Sigmoid colon (tissue), 7 donors: ENCODE measurements around the gene FFAR1. TPM values are rescaled to one million over a fixed set of nuclear protein-coding genes. Genes with fewer than 3 reads are reported as not detected.

ENCODE experiments used
- DNase-seq: peaks from one replicate; pipeline ENCODE4 v3.0.0-alpha.2; 2019
- H3K27ac ChIP-seq, 4 donors: fragments of 200-600 bp; sonication (generic); one replicate each; pipeline ENCODE4 v1.5.1; 2016 to 2019; ENCODE audit warnings: mild to moderate bottlenecking in 1 of 4
- H3K27me3 ChIP-seq, 3 donors: fragments of 200-600 bp; sonication (generic); one replicate each; pipeline ENCODE4 v1.5.1; 2019; ENCODE audit warnings: mild to moderate bottlenecking in 1 of 3
- H3K36me3 ChIP-seq, 4 donors: fragments of 200-600 bp; sonication (generic); one replicate each; pipeline ENCODE4 v1.5.1; 2016 to 2019
- H3K4me1 ChIP-seq, 4 donors: fragments of 200-600 bp; sonication (generic); one replicate each; pipeline ENCODE4 v1.5.1; 2017 to 2019
- H3K4me3 ChIP-seq, 4 donors: fragments of 200-600 bp; sonication (generic); one replicate each; pipeline ENCODE4 v1.5.1; 2017 to 2019; ENCODE audit warnings: mild to moderate bottlenecking in 2 of 4, moderate library complexity in 1 of 4
- H3K9me3 ChIP-seq, 4 donors: fragments of 200-600 bp in 3 of 4; sonication (generic) in 3 of 4; one replicate each; pipeline versions ENCODE4 v1.5.1 to v1.6.1; 2013 to 2019
- EP300 ChIP-seq, 4 donors: sonication (generic); formaldehyde crosslinking; IDR thresholded peaks; one replicate each; pipeline ENCODE4 v1.6.1; 2017; ENCODE audit warnings: antibody characterized with exemption in 4 of 4
- POLR2A ChIP-seq, 2 donors: fragments of 450-650 bp; IDR thresholded peaks; one replicate each; pipeline ENCODE4 v1.6.1; 2016; ENCODE audit warnings: antibody characterized with exemption in 2 of 2, mild to moderate bottlenecking in 2 of 2, moderate library complexity in 2 of 2
- POLR2AphosphoS5 ChIP-seq, 4 donors: sonication (generic); formaldehyde crosslinking; IDR thresholded peaks; one replicate each; pipeline ENCODE4 v1.6.1; 2017; ENCODE audit warnings: antibody characterized with exemption in 4 of 4
- WGBS, 2 donors: extraction: QIAGEN DNeasy Blood & Tissue Kit; methylation state at CpG; one replicate each; pipeline ENCODE4 v1.1.7; 2013; 5-methylcytosine and 5-hydroxymethylcytosine counted together
- intact Hi-C: fragments of 100-400 bp; cut with DNase I; formaldehyde crosslinking; loops from one replicate; pipeline ENCODE4 v1.15.1; 2023
- polyA plus RNA-seq, 3 donors: library from polyadenylated mRNA; stranded (reverse); fragments of 200-250 nt; gene quantifications; one replicate each; pipeline ENCODE4 v1.2.3, GENCODE V29; 2013
- total RNA-seq, 4 donors: library from RNA; depleted of rRNA; stranded (reverse); fragments of >200 nt; gene quantifications; one replicate each; pipeline ENCODE4 v1.1.0, GENCODE V29; 2016
- TF ChIP-seq, protein P1 (sequence below), 4 experiments: fragments of 450-650 bp in 3 of 4; fragments of 200-600 bp in 1 of 4; IDR thresholded peaks; one replicate each; pipeline ENCODE4 v1.5.1; 2016 to 2019; ENCODE audit warnings: antibody characterized with exemption in 4 of 4, mild to moderate bottlenecking in 3 of 4, moderate library complexity in 2 of 4
- donor health status: healthy with polysubstance abuse.
- donor health status: Bipolar disorder and iron deficiency.
- donor health status: healthy.

Gene FFAR1
- total and polyA plus RNA-seq, 7 donors: 0.06 TPM; not detected in 6

DNA sequence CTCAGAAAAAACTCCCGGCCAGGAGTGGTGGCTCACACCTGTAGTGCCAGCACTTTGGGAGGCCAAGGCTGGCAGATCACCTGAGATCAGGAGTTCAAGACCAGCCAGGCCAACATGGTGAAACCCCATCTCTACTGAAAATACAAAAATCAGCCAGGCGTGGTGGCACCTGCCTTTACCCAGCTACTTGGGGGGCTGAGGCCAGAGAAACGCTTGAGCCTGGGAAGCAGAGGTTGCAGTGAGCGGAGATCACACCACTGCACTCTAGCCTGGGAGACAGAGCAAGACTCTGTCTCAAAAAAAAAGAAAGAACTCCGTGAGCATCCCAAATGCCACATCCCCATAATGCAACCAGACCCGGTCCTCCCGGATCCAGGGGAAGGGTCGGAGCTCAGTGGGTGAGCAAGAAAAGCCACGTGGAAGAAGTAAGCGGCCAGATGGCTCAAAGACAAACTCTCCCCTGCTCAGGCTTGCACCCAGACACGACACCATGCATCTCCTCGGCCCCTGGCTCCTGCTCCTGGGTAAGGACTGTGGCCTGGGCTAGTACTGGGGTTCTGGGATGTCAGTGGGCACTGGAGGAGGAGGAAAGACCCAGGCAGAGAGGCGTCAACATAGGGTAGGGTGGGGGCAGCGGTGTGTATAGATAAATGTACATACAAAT lies 16.0 kb upstream of the FFAR1 start:
- H3K27me3 ChIP-seq: peaks cover 0 to 35% (median 0%) of the 10 kb centered on the region in 3 donors
- no peak for TF ChIP-seq POLR2A (IDR thresholded peaks at IDR 0.05)
- TF ChIP-seq, protein P1, sequence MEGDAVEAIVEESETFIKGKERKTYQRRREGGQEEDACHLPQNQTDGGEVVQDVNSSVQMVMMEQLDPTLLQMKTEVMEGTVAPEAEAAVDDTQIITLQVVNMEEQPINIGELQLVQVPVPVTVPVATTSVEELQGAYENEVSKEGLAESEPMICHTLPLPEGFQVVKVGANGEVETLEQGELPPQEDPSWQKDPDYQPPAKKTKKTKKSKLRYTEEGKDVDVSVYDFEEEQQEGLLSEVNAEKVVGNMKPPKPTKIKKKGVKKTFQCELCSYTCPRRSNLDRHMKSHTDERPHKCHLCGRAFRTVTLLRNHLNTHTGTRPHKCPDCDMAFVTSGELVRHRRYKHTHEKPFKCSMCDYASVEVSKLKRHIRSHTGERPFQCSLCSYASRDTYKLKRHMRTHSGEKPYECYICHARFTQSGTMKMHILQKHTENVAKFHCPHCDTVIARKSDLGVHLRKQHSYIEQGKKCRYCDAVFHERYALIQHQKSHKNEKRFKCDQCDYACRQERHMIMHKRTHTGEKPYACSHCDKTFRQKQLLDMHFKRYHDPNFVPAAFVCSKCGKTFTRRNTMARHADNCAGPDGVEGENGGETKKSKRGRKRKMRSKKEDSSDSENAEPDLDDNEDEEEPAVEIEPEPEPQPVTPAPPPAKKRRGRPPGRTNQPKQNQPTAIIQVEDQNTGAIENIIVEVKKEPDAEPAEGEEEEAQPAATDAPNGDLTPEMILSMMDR (IDR thresholded peaks at IDR 0.05): no peak
- TF ChIP-seq EP300 (IDR thresholded peaks at IDR 0.05): no peak
- no peak for TF ChIP-seq POLR2AphosphoS5 (IDR thresholded peaks at IDR 0.05)
- no peaks in the 10 kb centered on the region for H3K4me1 ChIP-seq
- DNase-seq: no peak
- no peak overlapping the region for H3K27ac ChIP-seq
- no peaks in the 10 kb centered on the region for H3K36me3 ChIP-seq
- no peaks in the 10 kb centered on the region for H3K9me3 ChIP-seq
- no peak overlapping the region for H3K4me3 ChIP-seq
- intact Hi-C loops: no loop called here
- WGBS, 2 donors: 76 to 78% methylated on average over 14 of the region's 14 CpGs

DNA sequence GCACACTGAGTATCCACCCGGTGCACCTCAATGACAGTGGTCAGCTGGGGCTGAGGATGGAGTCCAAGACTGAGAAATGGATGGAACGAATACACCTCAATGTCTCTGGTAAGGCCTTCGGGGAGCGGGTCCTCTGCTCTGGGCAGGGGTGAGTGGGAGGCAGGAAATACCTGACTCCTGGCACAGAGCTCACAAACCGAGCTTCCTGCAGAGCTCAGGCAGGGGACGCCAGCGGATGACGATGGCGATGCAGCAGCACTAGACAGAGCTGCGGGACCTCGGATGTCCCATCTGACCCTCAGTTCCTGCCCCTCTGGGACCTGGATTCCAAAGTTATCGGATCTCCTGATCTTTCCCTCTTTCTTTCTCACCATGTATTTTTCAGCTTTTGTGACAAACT lies 14.9 kb upstream of the FFAR1 start:
- intact Hi-C loops: no loop called here
- no peak for TF ChIP-seq EP300 (IDR thresholded peaks at IDR 0.05)
- TF ChIP-seq POLR2AphosphoS5 (IDR thresholded peaks at IDR 0.05): no peak
- TF ChIP-seq, protein P1 (IDR thresholded peaks at IDR 0.05): no peak
- no peak for TF ChIP-seq POLR2A (IDR thresholded peaks at IDR 0.05)
- Histone ChIP-seq H3K4me3 (no peak overlapping the region), H3K27me3 (peaks cover 0 to 35% (median 0%) of the 10 kb centered on the region in 3 donors), H3K36me3 (no peaks in the 10 kb centered on the region), H3K27ac (no peak overlapping the region), H3K4me1 (no peaks in the 10 kb centered on the region), H3K9me3 (no peaks in the 10 kb centered on the region)
- WGBS, 2 donors: 47 to 80% methylated on average over 12 of the region's 12 CpGs
- no peak for DNase-seq

DNA sequence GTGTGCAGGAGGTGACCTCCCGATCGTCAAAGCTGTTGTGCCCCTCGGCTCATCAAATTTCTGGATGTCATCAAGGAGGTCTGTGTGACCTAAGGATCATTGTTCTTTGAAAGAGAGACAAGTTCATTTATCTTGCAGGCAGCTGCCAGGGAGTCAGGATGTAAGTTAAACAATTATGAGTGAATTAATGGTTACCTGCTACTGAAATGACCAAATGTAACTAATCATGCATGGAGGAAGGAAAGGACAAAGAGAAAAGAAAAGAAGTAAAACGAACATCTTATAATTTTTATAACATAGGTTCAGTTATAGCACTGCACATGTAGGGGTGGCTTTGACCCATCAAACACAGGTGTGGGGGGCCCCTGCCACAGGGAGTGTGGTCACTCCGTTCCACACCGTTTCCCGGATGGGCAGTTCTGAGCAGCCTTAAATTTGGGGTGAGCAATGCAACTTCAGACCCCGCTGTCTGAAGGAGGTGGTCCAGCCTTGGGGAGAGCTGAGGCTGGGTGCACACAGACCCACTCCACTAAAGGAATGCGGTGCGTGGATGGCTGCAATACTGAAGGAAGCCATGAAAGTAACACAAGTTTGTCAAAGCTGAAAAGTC lies 13.5 kb upstream of the FFAR1 start:
- no peaks in the 10 kb centered on the region for H3K9me3 ChIP-seq
- no peak overlapping the region for H3K27ac ChIP-seq
- no peak overlapping the region for H3K4me3 ChIP-seq
- no peaks in the 10 kb centered on the region for H3K36me3 ChIP-seq
- TF ChIP-seq, protein P1 (IDR thresholded peaks at IDR 0.05): no peak
- TF ChIP-seq POLR2AphosphoS5 (IDR thresholded peaks at IDR 0.05) (no peak), POLR2A (IDR thresholded peaks at IDR 0.05) (no peak), EP300 (IDR thresholded peaks at IDR 0.05) (no peak)
- peaks cover 0 to 35% (median 0%) of the 10 kb centered on the region in 3 donors for H3K27me3 ChIP-seq
- intact Hi-C loops: no loop called here
- H3K4me1 ChIP-seq: no peaks in the 10 kb centered on the region
- no peak for DNase-seq
- 76 to 84% methylated on average over 10 of the region's 10 CpGs for WGBS, 2 donors

DNA sequence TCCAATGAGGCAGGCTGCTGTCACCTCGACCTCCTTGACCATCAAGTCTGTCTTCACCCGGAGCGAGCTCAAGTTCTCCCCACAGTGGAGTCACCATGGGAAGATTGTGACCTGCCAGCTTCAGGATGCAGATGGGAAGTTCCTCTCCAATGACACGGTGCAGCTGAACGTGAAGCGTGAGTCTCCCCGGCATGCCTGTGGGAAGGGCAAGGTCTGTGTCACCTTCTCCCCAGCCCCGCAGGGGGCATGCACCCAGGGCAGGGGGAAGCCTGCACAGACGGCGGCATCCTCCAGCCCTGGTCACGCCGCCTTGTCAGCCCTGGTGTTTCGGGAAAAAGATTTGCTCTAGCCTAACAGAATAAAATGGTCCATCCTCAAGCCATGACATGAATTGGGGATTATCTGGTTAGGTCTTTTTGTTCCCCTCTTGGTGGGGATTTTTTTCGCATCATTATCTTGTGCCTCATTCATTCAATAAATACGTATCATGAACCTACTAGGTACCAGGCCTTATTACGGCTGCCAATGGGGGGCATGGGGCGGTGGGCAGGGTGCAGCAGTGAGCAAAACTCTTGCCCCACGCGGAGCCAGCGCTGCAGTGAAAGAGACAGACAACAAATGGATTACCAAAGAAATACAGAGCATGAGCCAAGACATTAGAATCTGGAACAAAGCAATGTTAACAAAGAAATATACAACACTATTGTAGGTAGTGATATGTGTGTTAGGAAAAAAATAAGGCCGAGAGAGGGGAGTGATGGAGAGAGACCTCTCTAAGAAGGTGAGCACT lies 11.3 kb upstream of the FFAR1 start:
- intact Hi-C loops: no loop called here
- 88 to 89% methylated on average over 21 of the region's 21 CpGs for WGBS, 2 donors

More for the DNA sequence above, 11.3 kb upstream of the FFAR1 start:
- H3K27me3 ChIP-seq: peaks cover 0 to 23% (median 0%) of the 10 kb centered on the region in 3 donors
- DNase-seq: no peak
- no peak for TF ChIP-seq POLR2AphosphoS5 (IDR thresholded peaks at IDR 0.05)
- no peaks in the 10 kb centered on the region for H3K36me3 ChIP-seq
- H3K4me3 ChIP-seq: no peak overlapping the region
- H3K4me1 ChIP-seq: no peaks in the 10 kb centered on the region
- no peaks in the 10 kb centered on the region for H3K9me3 ChIP-seq
- no peak overlapping the region for H3K27ac ChIP-seq
